Ovary (tissue), 3 donors: ENCODE results near the gene ERFE.

Experiments
- EP300 ChIP-seq: sonication (generic); formaldehyde crosslinking; IDR thresholded peaks from one replicate; pipeline ENCODE4 v1.6.1; 2017; ENCODE audit warnings: antibody characterized with exemption
- POLR2A ChIP-seq: fragments of 450-650 bp; IDR thresholded peaks from one replicate; pipeline ENCODE4 v1.6.1; 2017; ENCODE audit warnings: antibody characterized with exemption, mild to moderate bottlenecking, moderate library complexity
- TF ChIP-seq, protein P1 (sequence below), 3 donors: fragments of 450-650 bp in 2 of 3; fragments of 200-600 bp in 1 of 3; IDR thresholded peaks; one replicate each; pipeline versions ENCODE4 v1.5.1 to v1.8.0; 2016 to 2022; ENCODE audit warnings: antibody characterized with exemption in 3 of 3, mild to moderate bottlenecking in 1 of 3
- donor health status: DM: no; HTN: no; CAD: no.

DNA sequence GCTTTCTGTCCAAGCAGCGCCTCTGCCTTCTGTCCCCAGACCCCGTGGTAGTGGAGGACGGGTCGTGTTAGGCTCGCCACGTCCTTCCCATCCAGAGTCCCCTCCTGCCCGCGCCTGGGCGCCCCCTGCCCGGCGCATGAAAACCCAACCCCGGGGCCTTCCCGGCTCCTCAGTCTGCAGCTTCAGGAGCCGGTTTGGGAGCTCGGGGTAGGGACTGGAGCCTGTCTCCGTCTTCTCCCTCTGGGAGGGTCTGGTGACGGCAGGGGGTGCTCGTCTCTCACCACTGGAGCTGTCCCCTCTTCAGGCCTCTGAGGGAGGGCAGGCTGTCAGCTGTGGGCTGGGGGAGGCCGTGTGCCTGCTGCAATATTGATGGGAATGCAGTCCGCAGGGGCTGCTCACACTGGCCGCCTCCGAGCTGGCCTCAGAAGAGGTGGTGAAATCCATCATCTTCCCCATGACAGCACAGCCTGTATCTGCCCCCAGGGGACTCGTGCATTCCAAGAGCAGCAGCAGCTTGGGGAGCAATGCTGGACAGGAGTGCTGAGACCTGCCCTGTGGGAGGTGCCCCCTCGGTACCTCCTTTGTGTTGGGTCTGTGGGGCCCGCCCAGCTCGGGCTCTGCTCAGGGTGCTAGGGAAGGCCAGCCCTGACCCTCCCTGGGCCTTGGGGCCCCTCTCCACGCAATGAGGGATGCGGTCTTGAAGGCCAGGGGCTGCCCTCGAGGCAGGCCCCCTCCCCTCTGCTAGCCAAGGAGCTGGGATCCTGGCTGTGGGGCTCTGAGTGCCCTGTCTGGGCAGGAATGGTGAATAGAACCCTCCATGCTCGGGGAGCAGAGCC, 38.1 kb upstream of the ERFE start:
- TF ChIP-seq, protein P1, sequence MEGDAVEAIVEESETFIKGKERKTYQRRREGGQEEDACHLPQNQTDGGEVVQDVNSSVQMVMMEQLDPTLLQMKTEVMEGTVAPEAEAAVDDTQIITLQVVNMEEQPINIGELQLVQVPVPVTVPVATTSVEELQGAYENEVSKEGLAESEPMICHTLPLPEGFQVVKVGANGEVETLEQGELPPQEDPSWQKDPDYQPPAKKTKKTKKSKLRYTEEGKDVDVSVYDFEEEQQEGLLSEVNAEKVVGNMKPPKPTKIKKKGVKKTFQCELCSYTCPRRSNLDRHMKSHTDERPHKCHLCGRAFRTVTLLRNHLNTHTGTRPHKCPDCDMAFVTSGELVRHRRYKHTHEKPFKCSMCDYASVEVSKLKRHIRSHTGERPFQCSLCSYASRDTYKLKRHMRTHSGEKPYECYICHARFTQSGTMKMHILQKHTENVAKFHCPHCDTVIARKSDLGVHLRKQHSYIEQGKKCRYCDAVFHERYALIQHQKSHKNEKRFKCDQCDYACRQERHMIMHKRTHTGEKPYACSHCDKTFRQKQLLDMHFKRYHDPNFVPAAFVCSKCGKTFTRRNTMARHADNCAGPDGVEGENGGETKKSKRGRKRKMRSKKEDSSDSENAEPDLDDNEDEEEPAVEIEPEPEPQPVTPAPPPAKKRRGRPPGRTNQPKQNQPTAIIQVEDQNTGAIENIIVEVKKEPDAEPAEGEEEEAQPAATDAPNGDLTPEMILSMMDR (IDR thresholded peaks at IDR 0.05) = no peak
- TF ChIP-seq POLR2A = no peak
- TF ChIP-seq EP300 = no peak
